WTC11 (cell line): ENCODE data around the gene OR6N1. TPM values are rescaled to one million over a fixed set of nuclear protein-coding genes. Genes with fewer than 3 reads are reported as not detected.

Experiments used
- ATAC-seq: fragments of 200-7000 bp; cut with Tn5 transposase; 2 replicates; pipeline ENCODE4 v1.10.0; 2021; ENCODE audit warnings: mild to moderate bottlenecking, moderate library complexity
- CTCF ChIA-PET: fragments of 300-600 bp; sonication (Branson Sonifier 250); formaldehyde crosslinking; loops from one replicate; lab custom pipeline; 2021; ENCODE audit warnings: antibody characterized with exemption; lab: Charles Lee
- POLR2A ChIA-PET: fragments of 350-600 bp; sonication (Branson Sonifier 250); formaldehyde crosslinking; loops from one replicate; lab custom pipeline; 2021; ENCODE audit warnings: antibody characterized with exemption; lab: Charles Lee
- DNase-seq: peaks from one replicate; pipeline ENCODE4 v3.0.0; 2021; ENCODE audit warnings: low spot score
- H3K27ac Mint-ChIP-seq: 2 replicates; pipeline ENCODE4 v1.8.0; 2021; ENCODE audit warnings: mixed read lengths
- H3K27me3 Mint-ChIP-seq: 2 replicates; pipeline ENCODE4 v1.8.0; 2021; ENCODE audit warnings: low read depth, mild to moderate bottlenecking, moderate library complexity, mixed read lengths
- H3K36me3 Mint-ChIP-seq: 2 replicates; pipeline ENCODE4 v1.8.0; 2021; ENCODE audit warnings: mixed read lengths
- H3K4me1 Mint-ChIP-seq: 2 replicates; pipeline ENCODE4 v1.8.0; 2022; ENCODE audit warnings: mixed read lengths
- H3K4me3 Mint-ChIP-seq: 2 replicates; pipeline ENCODE4 v1.8.0; 2021; ENCODE audit warnings: mild to moderate bottlenecking, moderate library complexity, mixed read lengths
- H3K9me3 Mint-ChIP-seq: 2 replicates; pipeline ENCODE4 v1.8.0; 2021; ENCODE audit warnings: mixed read lengths
- FOXJ3 ChIP-seq: sonication (generic); formaldehyde crosslinking; IDR thresholded peaks from 2 replicates; pipeline ENCODE4 v1.9.0; 2021; ENCODE audit warnings: missing genetic modification reagents, mild to moderate bottlenecking, borderline replicate concordance
- FOXK1 ChIP-seq: sonication (generic); formaldehyde crosslinking; IDR thresholded peaks from 2 replicates; pipeline ENCODE4 v1.8.0; 2022; ENCODE audit warnings: mild to moderate bottlenecking, moderate library complexity, missing genetic modification reagents
- PRRX2 ChIP-seq: fragments of 250-450 bp; sonication (Bioruptor Pico); IDR thresholded peaks from 2 replicates; pipeline ENCODE4 v1.8.0; 2021; ENCODE audit warnings: mild to moderate bottlenecking
- RELA ChIP-seq: sonication (generic); formaldehyde crosslinking; IDR thresholded peaks from 2 replicates; pipeline ENCODE4 v1.8.1; 2022; ENCODE audit warnings: missing genetic modification reagents, mild to moderate bottlenecking, borderline replicate concordance
- ZBTB21 ChIP-seq: sonication (generic); formaldehyde crosslinking; IDR thresholded peaks from 2 replicates; pipeline ENCODE4 v1.8.1; 2023; ENCODE audit warnings: mild to moderate bottlenecking, missing genetic modification reagents, borderline replicate concordance
- ZNF423 ChIP-seq: fragments of 250-450 bp; sonication (Bioruptor Pico); IDR thresholded peaks from 2 replicates; pipeline ENCODE4 v2.1.2; 2022; ENCODE audit warnings: mild to moderate bottlenecking, moderate library complexity
- total RNA-seq: library from RNA; stranded (reverse); gene quantifications from 3 replicates; pipeline ENCODE4 v1.2.3, GENCODE V29; 2021
- TF ChIP-seq, protein P1 (sequence below): fragments of 200-600 bp; IDR thresholded peaks from 2 replicates; pipeline ENCODE4 v1.8.0; 2022; ENCODE audit warnings: antibody characterized with exemption
- TF ChIP-seq, protein P2 (sequence below): fragments of 250-450 bp; sonication (Bioruptor Pico); IDR thresholded peaks from 2 replicates; pipeline ENCODE4 v2.1.2; 2022; ENCODE audit warnings: mild to moderate bottlenecking, moderate library complexity
- TF ChIP-seq, protein P3 (sequence below): sonication (generic); formaldehyde crosslinking; IDR thresholded peaks from 2 replicates; pipeline ENCODE4 v1.8.0; 2023; ENCODE audit warnings: mild to moderate bottlenecking, missing genetic modification reagents
- TF ChIP-seq, protein P4 (sequence below): sonication (generic); formaldehyde crosslinking; IDR thresholded peaks from 2 replicates; pipeline ENCODE4 v1.8.1; 2023; ENCODE audit warnings: mild to moderate bottlenecking, missing genetic modification reagents, borderline replicate concordance
- TF ChIP-seq, protein P5 (sequence below): sonication (generic); formaldehyde crosslinking; conservative IDR thresholded peaks from 2 replicates; pipeline ENCODE4 v1.8.1; 2023; ENCODE audit warnings: mild to moderate bottlenecking, low read depth, missing genetic modification reagents, moderate library complexity
- TF ChIP-seq, protein P6 (sequence below): sonication (generic); formaldehyde crosslinking; IDR thresholded peaks from 2 replicates; pipeline ENCODE4 v1.8.0; 2022; ENCODE audit warnings: mild to moderate bottlenecking, missing genetic modification reagents
- TF ChIP-seq, protein P7 (sequence below): sonication (generic); formaldehyde crosslinking; IDR thresholded peaks from 2 replicates; pipeline ENCODE4 v1.8.1; 2022; ENCODE audit warnings: mild to moderate bottlenecking, missing genetic modification reagents, moderate library complexity, borderline replicate concordance
- TF ChIP-seq, protein P8 (sequence below): sonication (generic); formaldehyde crosslinking; conservative IDR thresholded peaks from 2 replicates; pipeline ENCODE4 v1.8.1; 2022; ENCODE audit warnings: mild to moderate bottlenecking, missing genetic modification reagents
- TF ChIP-seq, protein P9 (sequence below): sonication (generic); formaldehyde crosslinking; IDR thresholded peaks from 2 replicates; pipeline ENCODE4 v1.8.0; 2022; ENCODE audit warnings: mild to moderate bottlenecking, missing genetic modification reagents

The OR6N1 gene
- total RNA-seq, 1 experiment from 2014 or later: not detected

DNA sequence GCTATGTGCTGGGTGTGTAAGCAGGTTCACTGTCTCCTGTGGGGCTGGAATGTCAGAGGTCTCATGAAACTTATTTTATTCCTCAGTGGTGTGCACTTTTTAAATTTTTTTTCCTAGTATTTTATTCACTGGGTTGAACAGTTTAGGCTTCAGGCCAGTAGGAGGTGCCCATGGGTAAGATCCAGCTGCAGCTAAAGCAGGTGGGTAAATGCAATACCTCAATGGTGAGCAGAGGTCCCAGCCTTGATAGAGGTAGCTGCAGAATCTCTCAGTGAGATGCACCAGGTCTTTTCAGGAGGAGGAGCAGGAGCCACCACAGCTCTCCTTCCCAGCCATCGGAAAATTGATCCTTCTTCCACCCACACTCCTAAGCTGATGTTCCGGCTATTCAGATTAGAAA, 21.6 kb upstream of the OR6N1 start:
- POLR2A ChIA-PET: no interaction called here
- Mint-ChIP-seq H3K4me1 (peaks cover 12% of the 10 kb centered on the region), H3K9me3 (no peaks in the 10 kb centered on the region; the same call in 1 of the 2 replicates), H3K36me3 (no peaks in the 10 kb centered on the region), H3K4me3 (no peak overlapping the region), H3K27me3 (no peaks in the 10 kb centered on the region), H3K27ac (no peak overlapping the region)
- CTCF ChIA-PET: interaction anchor here (0.5 to 2.4 kb wide), 12 partner anchors 13 to 337 kb away, joined by 3 to 12 read pairs (median 4); no protein-coding TSS in a partner anchor
- peak; percentile 95 for ATAC-seq
- no peak for TF ChIP-seq ZBTB21
- TF ChIP-seq, protein P1, sequence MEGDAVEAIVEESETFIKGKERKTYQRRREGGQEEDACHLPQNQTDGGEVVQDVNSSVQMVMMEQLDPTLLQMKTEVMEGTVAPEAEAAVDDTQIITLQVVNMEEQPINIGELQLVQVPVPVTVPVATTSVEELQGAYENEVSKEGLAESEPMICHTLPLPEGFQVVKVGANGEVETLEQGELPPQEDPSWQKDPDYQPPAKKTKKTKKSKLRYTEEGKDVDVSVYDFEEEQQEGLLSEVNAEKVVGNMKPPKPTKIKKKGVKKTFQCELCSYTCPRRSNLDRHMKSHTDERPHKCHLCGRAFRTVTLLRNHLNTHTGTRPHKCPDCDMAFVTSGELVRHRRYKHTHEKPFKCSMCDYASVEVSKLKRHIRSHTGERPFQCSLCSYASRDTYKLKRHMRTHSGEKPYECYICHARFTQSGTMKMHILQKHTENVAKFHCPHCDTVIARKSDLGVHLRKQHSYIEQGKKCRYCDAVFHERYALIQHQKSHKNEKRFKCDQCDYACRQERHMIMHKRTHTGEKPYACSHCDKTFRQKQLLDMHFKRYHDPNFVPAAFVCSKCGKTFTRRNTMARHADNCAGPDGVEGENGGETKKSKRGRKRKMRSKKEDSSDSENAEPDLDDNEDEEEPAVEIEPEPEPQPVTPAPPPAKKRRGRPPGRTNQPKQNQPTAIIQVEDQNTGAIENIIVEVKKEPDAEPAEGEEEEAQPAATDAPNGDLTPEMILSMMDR: peak; percentile 38; the same call in 1 of the 2 replicates
- DNase-seq: peak; percentile 58

DNA sequence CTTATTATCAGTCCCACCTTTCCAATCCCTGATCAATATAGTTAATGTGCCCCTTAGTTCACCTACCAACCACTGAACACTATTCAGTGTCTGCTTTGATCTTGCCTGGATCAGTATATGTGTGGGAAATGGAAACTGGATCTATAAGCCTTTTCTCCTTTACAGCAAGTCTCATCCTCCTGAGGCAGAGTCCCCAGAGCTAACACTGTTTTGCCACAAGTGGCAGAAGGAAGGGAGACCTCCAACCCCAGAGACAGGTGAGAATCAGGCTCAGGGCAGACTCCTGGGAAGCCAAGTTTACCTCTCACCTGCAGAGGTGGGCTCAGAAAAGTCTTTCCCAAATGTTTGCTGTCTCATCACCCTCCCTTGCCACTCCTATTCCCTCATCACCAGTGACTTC, 9.1 kb upstream of the OR6N1 start, which contains the start of gene OR6N2:
Gene OR6N2 (minus strand): TSS at position 101 of the 400 bp plus-strand sequence. CDS start 3,569 bp downstream, outside the sequence.
- H3K27me3 Mint-ChIP-seq: no peaks in the 10 kb centered on the region; the same call in 1 of the 2 replicates
- H3K4me1 Mint-ChIP-seq: no peaks in the 10 kb centered on the region
- TF ChIP-seq, protein P2, sequence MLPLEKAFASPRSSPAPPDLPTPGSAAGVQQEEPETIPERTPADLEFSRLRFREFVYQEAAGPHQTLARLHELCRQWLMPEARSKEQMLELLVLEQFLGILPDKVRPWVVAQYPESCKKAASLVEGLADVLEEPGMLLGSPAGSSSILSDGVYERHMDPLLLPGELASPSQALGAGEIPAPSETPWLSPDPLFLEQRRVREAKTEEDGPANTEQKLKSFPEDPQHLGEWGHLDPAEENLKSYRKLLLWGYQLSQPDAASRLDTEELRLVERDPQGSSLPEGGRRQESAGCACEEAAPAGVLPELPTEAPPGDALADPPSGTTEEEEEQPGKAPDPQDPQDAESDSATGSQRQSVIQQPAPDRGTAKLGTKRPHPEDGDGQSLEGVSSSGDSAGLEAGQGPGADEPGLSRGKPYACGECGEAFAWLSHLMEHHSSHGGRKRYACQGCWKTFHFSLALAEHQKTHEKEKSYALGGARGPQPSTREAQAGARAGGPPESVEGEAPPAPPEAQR (CRISPR knock-in tag): no peak
- TF ChIP-seq FOXJ3 (CRISPR knock-in tag) (no peak), ZBTB21 (no peak), PRRX2 (CRISPR knock-in tag) (no peak), ZNF423 (CRISPR knock-in tag) (no peak), RELA (no peak), FOXK1 (no peak)
- TF ChIP-seq, protein P3, sequence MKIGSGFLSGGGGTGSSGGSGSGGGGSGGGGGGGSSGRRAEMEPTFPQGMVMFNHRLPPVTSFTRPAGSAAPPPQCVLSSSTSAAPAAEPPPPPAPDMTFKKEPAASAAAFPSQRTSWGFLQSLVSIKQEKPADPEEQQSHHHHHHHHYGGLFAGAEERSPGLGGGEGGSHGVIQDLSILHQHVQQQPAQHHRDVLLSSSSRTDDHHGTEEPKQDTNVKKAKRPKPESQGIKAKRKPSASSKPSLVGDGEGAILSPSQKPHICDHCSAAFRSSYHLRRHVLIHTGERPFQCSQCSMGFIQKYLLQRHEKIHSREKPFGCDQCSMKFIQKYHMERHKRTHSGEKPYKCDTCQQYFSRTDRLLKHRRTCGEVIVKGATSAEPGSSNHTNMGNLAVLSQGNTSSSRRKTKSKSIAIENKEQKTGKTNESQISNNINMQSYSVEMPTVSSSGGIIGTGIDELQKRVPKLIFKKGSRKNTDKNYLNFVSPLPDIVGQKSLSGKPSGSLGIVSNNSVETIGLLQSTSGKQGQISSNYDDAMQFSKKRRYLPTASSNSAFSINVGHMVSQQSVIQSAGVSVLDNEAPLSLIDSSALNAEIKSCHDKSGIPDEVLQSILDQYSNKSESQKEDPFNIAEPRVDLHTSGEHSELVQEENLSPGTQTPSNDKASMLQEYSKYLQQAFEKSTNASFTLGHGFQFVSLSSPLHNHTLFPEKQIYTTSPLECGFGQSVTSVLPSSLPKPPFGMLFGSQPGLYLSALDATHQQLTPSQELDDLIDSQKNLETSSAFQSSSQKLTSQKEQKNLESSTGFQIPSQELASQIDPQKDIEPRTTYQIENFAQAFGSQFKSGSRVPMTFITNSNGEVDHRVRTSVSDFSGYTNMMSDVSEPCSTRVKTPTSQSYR (CRISPR knock-in tag): no peak
- TF ChIP-seq, protein P4, sequence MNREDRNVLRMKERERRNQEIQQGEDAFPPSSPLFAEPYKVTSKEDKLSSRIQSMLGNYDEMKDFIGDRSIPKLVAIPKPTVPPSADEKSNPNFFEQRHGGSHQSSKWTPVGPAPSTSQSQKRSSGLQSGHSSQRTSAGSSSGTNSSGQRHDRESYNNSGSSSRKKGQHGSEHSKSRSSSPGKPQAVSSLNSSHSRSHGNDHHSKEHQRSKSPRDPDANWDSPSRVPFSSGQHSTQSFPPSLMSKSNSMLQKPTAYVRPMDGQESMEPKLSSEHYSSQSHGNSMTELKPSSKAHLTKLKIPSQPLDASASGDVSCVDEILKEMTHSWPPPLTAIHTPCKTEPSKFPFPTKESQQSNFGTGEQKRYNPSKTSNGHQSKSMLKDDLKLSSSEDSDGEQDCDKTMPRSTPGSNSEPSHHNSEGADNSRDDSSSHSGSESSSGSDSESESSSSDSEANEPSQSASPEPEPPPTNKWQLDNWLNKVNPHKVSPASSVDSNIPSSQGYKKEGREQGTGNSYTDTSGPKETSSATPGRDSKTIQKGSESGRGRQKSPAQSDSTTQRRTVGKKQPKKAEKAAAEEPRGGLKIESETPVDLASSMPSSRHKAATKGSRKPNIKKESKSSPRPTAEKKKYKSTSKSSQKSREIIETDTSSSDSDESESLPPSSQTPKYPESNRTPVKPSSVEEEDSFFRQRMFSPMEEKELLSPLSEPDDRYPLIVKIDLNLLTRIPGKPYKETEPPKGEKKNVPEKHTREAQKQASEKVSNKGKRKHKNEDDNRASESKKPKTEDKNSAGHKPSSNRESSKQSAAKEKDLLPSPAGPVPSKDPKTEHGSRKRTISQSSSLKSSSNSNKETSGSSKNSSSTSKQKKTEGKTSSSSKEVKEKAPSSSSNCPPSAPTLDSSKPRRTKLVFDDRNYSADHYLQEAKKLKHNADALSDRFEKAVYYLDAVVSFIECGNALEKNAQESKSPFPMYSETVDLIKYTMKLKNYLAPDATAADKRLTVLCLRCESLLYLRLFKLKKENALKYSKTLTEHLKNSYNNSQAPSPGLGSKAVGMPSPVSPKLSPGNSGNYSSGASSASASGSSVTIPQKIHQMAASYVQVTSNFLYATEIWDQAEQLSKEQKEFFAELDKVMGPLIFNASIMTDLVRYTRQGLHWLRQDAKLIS (CRISPR knock-in tag): no peak
- TF ChIP-seq, protein P5, sequence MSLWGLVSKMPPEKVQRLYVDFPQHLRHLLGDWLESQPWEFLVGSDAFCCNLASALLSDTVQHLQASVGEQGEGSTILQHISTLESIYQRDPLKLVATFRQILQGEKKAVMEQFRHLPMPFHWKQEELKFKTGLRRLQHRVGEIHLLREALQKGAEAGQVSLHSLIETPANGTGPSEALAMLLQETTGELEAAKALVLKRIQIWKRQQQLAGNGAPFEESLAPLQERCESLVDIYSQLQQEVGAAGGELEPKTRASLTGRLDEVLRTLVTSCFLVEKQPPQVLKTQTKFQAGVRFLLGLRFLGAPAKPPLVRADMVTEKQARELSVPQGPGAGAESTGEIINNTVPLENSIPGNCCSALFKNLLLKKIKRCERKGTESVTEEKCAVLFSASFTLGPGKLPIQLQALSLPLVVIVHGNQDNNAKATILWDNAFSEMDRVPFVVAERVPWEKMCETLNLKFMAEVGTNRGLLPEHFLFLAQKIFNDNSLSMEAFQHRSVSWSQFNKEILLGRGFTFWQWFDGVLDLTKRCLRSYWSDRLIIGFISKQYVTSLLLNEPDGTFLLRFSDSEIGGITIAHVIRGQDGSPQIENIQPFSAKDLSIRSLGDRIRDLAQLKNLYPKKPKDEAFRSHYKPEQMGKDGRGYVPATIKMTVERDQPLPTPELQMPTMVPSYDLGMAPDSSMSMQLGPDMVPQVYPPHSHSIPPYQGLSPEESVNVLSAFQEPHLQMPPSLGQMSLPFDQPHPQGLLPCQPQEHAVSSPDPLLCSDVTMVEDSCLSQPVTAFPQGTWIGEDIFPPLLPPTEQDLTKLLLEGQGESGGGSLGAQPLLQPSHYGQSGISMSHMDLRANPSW (CRISPR knock-in tag): no peak
- TF ChIP-seq, protein P6, sequence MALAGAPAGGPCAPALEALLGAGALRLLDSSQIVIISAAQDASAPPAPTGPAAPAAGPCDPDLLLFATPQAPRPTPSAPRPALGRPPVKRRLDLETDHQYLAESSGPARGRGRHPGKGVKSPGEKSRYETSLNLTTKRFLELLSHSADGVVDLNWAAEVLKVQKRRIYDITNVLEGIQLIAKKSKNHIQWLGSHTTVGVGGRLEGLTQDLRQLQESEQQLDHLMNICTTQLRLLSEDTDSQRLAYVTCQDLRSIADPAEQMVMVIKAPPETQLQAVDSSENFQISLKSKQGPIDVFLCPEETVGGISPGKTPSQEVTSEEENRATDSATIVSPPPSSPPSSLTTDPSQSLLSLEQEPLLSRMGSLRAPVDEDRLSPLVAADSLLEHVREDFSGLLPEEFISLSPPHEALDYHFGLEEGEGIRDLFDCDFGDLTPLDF (CRISPR knock-in tag): no peak
- TF ChIP-seq, protein P7, sequence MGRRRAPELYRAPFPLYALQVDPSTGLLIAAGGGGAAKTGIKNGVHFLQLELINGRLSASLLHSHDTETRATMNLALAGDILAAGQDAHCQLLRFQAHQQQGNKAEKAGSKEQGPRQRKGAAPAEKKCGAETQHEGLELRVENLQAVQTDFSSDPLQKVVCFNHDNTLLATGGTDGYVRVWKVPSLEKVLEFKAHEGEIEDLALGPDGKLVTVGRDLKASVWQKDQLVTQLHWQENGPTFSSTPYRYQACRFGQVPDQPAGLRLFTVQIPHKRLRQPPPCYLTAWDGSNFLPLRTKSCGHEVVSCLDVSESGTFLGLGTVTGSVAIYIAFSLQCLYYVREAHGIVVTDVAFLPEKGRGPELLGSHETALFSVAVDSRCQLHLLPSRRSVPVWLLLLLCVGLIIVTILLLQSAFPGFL (CRISPR knock-in tag): no peak
- TF ChIP-seq, protein P8, sequence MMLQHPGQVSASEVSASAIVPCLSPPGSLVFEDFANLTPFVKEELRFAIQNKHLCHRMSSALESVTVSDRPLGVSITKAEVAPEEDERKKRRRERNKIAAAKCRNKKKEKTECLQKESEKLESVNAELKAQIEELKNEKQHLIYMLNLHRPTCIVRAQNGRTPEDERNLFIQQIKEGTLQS (CRISPR knock-in tag): no peak
- TF ChIP-seq, protein P9, sequence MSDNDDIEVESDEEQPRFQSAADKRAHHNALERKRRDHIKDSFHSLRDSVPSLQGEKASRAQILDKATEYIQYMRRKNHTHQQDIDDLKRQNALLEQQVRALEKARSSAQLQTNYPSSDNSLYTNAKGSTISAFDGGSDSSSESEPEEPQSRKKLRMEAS (CRISPR knock-in tag): no peak
- TF ChIP-seq, protein P1: no peak

More for the DNA sequence above, 9.1 kb upstream of the OR6N1 start, which contains the start of gene OR6N2:
- Mint-ChIP-seq H3K4me3 (no peak within 1 kb of the TSS), H3K36me3 (no peaks in the 10 kb centered on the region), H3K9me3 (no peaks in the 10 kb centered on the region), H3K27ac (no peak within 1 kb of the TSS)
- ATAC-seq (no peak), DNase-seq (no peak)
- POLR2A ChIA-PET: no interaction called here
- CTCF ChIA-PET: no interaction called here
